AG04450 (cell line): ENCODE data around the gene TSPAN16. TPM values are rescaled to one million over a fixed set of nuclear protein-coding genes. Genes with fewer than 3 reads are reported as not detected.

ENCODE experiments used
- CTCF ChIA-PET: fragments of 300-600, 350-600 bp; formaldehyde crosslinking; extraction: SDS; loops from one replicate; lab custom pipeline; 2022; ENCODE audit warnings: antibody characterized with exemption, inconsistent platforms; lab: Charles Lee
- POLR2A ChIA-PET: fragments of 350-600 bp; formaldehyde crosslinking; extraction: SDS; loops from one replicate; lab custom pipeline; 2021; ENCODE audit warnings: antibody characterized with exemption, inconsistent platforms; lab: Yijun Ruan, JAX
- DNase-seq: peaks from one replicate; pipeline ENCODE4 v3.0.0-alpha.2; 2011; ENCODE audit warnings: low read depth, low spot score
- H3K27ac ChIP-seq: one replicate; pipeline ENCODE4 v1.5.1; 2012; ENCODE audit warnings: low read depth, low read length, control low read depth
- H3K27me3 ChIP-seq: one replicate; pipeline ENCODE4 v1.6.0; 2012; ENCODE audit warnings: low read length; ENCODE audit not compliant: control insufficient read depth, insufficient read depth
- H3K4me3 ChIP-seq: 2 replicates; pipeline ENCODE4 v1.5.1; 2011; ENCODE audit warnings: mild to moderate bottlenecking, low read depth, low read length, control low read depth
- H3K9me3 ChIP-seq: 2 replicates; pipeline ENCODE4 v1.5.1; 2012; ENCODE audit warnings: low read length; ENCODE audit not compliant: control insufficient read depth, insufficient read depth
- CTCF ChIP-seq: IDR thresholded peaks from 2 replicates; pipeline ENCODE4 v1.5.1; 2011; ENCODE audit warnings: low read depth, low read length, control low read depth, inconsistent platforms
- polyA plus RNA-seq: library from polyadenylated mRNA; depleted of rRNA; stranded (reverse); fragments of >200 nt; gene quantifications from 2 replicates; pipeline ENCODE4 v1.2.3, GENCODE V29; 2011

TSPAN16 gene
- polyA plus RNA-seq, 1 experiment = not detected

- ChIA-PET POLR2A (interaction anchor here (0.7 kb wide), 1 partner anchor 426 kb away, joined by 5 read pairs; no protein-coding TSS in a partner anchor), CTCF (interaction anchor here (0.6 to 2.3 kb wide), 6 partner anchors 23 to 192 kb away, joined by 3 to 12 read pairs (median 6); no protein-coding TSS in a partner anchor)
- no peak for TF ChIP-seq CTCF
- Histone ChIP-seq H3K9me3 (no peaks in the 10 kb centered on the region), H3K27me3 (no peaks in the 10 kb centered on the region), H3K4me3 (no peak overlapping the region), H3K27ac (no peak overlapping the region)
- DNase-seq = no peak
These were observed 5.7 kb upstream of the TSPAN16 start for GRCh38 chr19:11290256-11290655.

- no peak for DNase-seq
- Histone ChIP-seq H3K4me3 (no peak overlapping the region), H3K27ac (no peak overlapping the region), H3K9me3 (no peaks in the 10 kb centered on the region), H3K27me3 (no peaks in the 10 kb centered on the region)
- ChIA-PET POLR2A (no interaction called here), CTCF (interaction anchor here (0.7 kb wide), 1 partner anchor 270 kb away, joined by 3 read pairs; no protein-coding TSS in a partner anchor)
- no peak for TF ChIP-seq CTCF
These were observed 4.5 kb upstream of the TSPAN16 start for GRCh38 chr19:11291415-11291814.

- no peak for TF ChIP-seq CTCF
- Histone ChIP-seq H3K9me3 (no peaks in the 10 kb centered on the region), H3K27ac (no peak overlapping the region), H3K4me3 (no peak overlapping the region), H3K27me3 (no peaks in the 10 kb centered on the region)
- POLR2A ChIA-PET = no interaction called here
- CTCF ChIA-PET = interaction anchor here (0.7 to 0.9 kb wide), 4 partner anchors 9 to 178 kb away, joined by 3 to 8 read pairs (median 5); no protein-coding TSS in a partner anchor
- DNase-seq = no peak
These were observed 4.0 kb upstream of the TSPAN16 start for GRCh38 chr19:11291991-11292390.

- Histone ChIP-seq H3K27ac (peak overlapping the region; percentile 21), H3K4me3 (peak overlapping the region; percentile 45), H3K9me3 (no peaks in the 10 kb centered on the region), H3K27me3 (no peaks in the 10 kb centered on the region)
- peak; percentile 97 for TF ChIP-seq CTCF
- DNase-seq = peak; percentile 72
- CTCF ChIA-PET = interaction anchor here (0.6 to 2.3 kb wide), 41 partner anchors 9 to 443 kb away, joined by 3 to 21 read pairs (median 5); partner anchors contain the start of genes CCDC159, ELAVL3, EPOR and ODAD3
- POLR2A ChIA-PET = interaction anchor here (0.7 to 1.0 kb wide), 7 partner anchors 24 to 189 kb away, joined by 3 to 13 read pairs (median 6); partner anchors contain the start of genes RAB3D and SWSAP1
These were observed 2.2 kb upstream of the TSPAN16 start for GRCh38 chr19:11293433-11294389.
